H1 (cell line): ENCODE data around the gene MAPK8IP2. TPM values are rescaled to one million over a fixed set of nuclear protein-coding genes. Genes with fewer than 3 reads are reported as not detected.

Experiments used
- CTCF ChIA-PET: fragments of 300-600 bp; sonication (Branson Sonifier 250); formaldehyde crosslinking; loops from one replicate; lab custom pipeline; 2021; ENCODE audit not compliant: partially characterized antibody; lab: Charles Lee
- POLR2A ChIA-PET: fragments of 300-600 bp; sonication (Branson Sonifier 250); formaldehyde crosslinking; loops from one replicate; lab custom pipeline; 2021; ENCODE audit warnings: inconsistent platforms; ENCODE audit not compliant: partially characterized antibody; lab: Charles Lee
- DNase-seq, 2 experiments: peaks; one replicate each; pipeline versions ENCODE4 v3.0.0 to v3.0.0-alpha.2; 2010 to 2022; ENCODE audit warnings: low spot score in 2 of 2, low read depth in 1 of 2, mixed read lengths in 1 of 2
- FAIRE-seq: peaks from 2 replicates; lab custom pipeline; 2011; peaks lifted over from hg19 to GRCh38; lab: Jason Lieb, UNC
- H2AFZ ChIP-seq: 2 replicates; pipeline ENCODE4 v1.8.1; 2012; ENCODE audit warnings: low read length, inconsistent platforms
- H2AK5ac ChIP-seq: 2 replicates; pipeline ENCODE4 v1.6.1; 2013; ENCODE audit warnings: low read depth, low read length
- H2BK120ac ChIP-seq: replicated peaks from 2 replicates; pipeline ENCODE3; 2013; ENCODE audit warnings: low read depth, low read length, inconsistent platforms
- H2BK12ac ChIP-seq: 2 replicates; pipeline ENCODE4 v1.6.1; 2013; ENCODE audit warnings: low read depth, low read length
- H2BK15ac ChIP-seq: 2 replicates; pipeline ENCODE4 v1.6.1; 2013; ENCODE audit warnings: low read length
- H2BK20ac ChIP-seq: 2 replicates; pipeline ENCODE4 v1.6.1; 2013; ENCODE audit warnings: low read length
- H2BK5ac ChIP-seq: 2 replicates; pipeline ENCODE4 v1.6.1; 2013; ENCODE audit warnings: low read depth, low read length
- H3K14ac ChIP-seq: 2 replicates; pipeline ENCODE4 v1.6.1; 2013; ENCODE audit warnings: inconsistent platforms; ENCODE audit not compliant: insufficient read length
- H3K18ac ChIP-seq: 2 replicates; pipeline ENCODE4 v1.6.1; 2013; ENCODE audit warnings: low read length; ENCODE audit errors: extremely low read depth
- H3K23ac ChIP-seq: 2 replicates; pipeline ENCODE4 v1.6.1; 2013; ENCODE audit warnings: inconsistent platforms; ENCODE audit not compliant: insufficient read length
- H3K23me2 ChIP-seq: 2 replicates; pipeline ENCODE4 v1.6.1; 2013; ENCODE audit warnings: low read depth, low read length
- H3K27ac ChIP-seq: 2 replicates; pipeline ENCODE4 v1.6.1; 2011; ENCODE audit warnings: low read depth, low read length, inconsistent platforms
- H3K27me3 ChIP-seq, 4 experiments: replicated peaks in 1 of 4; 1 replicate in 1 of 4; 2 replicates in 3 of 4; pipeline versions ENCODE4 v1.6.1 to v1.8.1; 2011 to 2013; ENCODE audit warnings: low read length in 3 of 4, mild to moderate bottlenecking in 3 of 4, inconsistent platforms in 2 of 4, mixed read lengths in 2 of 4, moderate library complexity in 1 of 4; ENCODE audit not compliant: control insufficient read depth in 3 of 4, insufficient read depth in 3 of 4; ENCODE audit errors: extremely low read depth in 1 of 4
- H3K36me3 ChIP-seq, 4 experiments: 2 replicates each; pipeline versions ENCODE4 v1.6.1 to v1.8.1; 2011 to 2013; ENCODE audit warnings: mild to moderate bottlenecking in 4 of 4, low read length in 3 of 4, moderate library complexity in 2 of 4, control low read depth in 1 of 4, inconsistent platforms in 1 of 4; ENCODE audit not compliant: insufficient read depth in 4 of 4, control insufficient read depth in 2 of 4
- H3K4ac ChIP-seq: replicated peaks from 2 replicates; pipeline ENCODE3; 2013; ENCODE audit warnings: low read length, low read depth, mixed read lengths, inconsistent platforms; ENCODE audit not compliant: insufficient read length
- H3K4me1 ChIP-seq, 4 experiments: replicated peaks in 1 of 4; 1 replicate in 1 of 4; 2 replicates in 3 of 4; pipeline versions ENCODE4 v1.6.1 to v1.8.1; 2011 to 2013; ENCODE audit warnings: low read length in 3 of 4, inconsistent platforms in 2 of 4, mixed read lengths in 1 of 4; ENCODE audit not compliant: insufficient read depth in 4 of 4, control insufficient read depth in 3 of 4
- H3K4me2 ChIP-seq, 2 experiments: 2 replicates each; pipeline versions ENCODE4 v1.6.1 to v1.8.1; 2011 to 2013; ENCODE audit warnings: low read depth in 2 of 2, low read length in 2 of 2, control low read depth in 1 of 2, inconsistent platforms in 1 of 2, mild to moderate bottlenecking in 1 of 2; ENCODE audit not compliant: insufficient read depth in 1 of 2
- H3K4me3 ChIP-seq, 4 experiments: fragments of 200-600, 300-600 bp in 1 of 4; sonication (generic), shearing (Covaris generic), sonication (Bioruptor Twin) in 1 of 4; 2 replicates each; pipeline versions ENCODE4 v1.5.1 to v1.8.1; 2011 to 2016; ENCODE audit warnings: low read length in 4 of 4, low read depth in 3 of 4, control low read depth in 2 of 4, inconsistent platforms in 2 of 4, mild to moderate bottlenecking in 2 of 4, mixed read lengths in 1 of 4, moderate library complexity in 1 of 4; ENCODE audit not compliant: insufficient read depth in 2 of 4; ENCODE audit errors: extremely low read depth in 1 of 4
- H3K56ac ChIP-seq: replicated peaks from 2 replicates; pipeline ENCODE3; 2013; ENCODE audit warnings: low read depth, mild to moderate bottlenecking, mixed read lengths, low read length, inconsistent platforms; ENCODE audit not compliant: insufficient read length
- H3K79me1 ChIP-seq: 2 replicates; pipeline ENCODE4 v1.6.1; 2013; ENCODE audit warnings: low read depth, low read length, control low read depth
- H3K79me2 ChIP-seq, 2 experiments: 2 replicates each; pipeline versions ENCODE4 v1.6.1 to v1.8.1; 2012 to 2013; ENCODE audit warnings: low read length in 2 of 2, mild to moderate bottlenecking in 2 of 2, inconsistent platforms in 1 of 2; ENCODE audit not compliant: insufficient read depth in 2 of 2, control insufficient read depth in 1 of 2
- H3K9ac ChIP-seq, 4 experiments: replicated peaks in 1 of 4; 1 replicate in 1 of 4; 2 replicates in 3 of 4; pipeline versions ENCODE4 v1.6.1 to v1.8.1; 2011 to 2013; ENCODE audit warnings: low read depth in 3 of 4, low read length in 3 of 4, control low read depth in 2 of 4, mild to moderate bottlenecking in 2 of 4, moderate library complexity in 2 of 4, inconsistent platforms in 1 of 4; ENCODE audit errors: extremely low read depth in 1 of 4
- H3K9me3 ChIP-seq, 2 experiments: 2 replicates each; pipeline versions ENCODE4 v1.6.1 to v1.8.1; 2012 to 2013; ENCODE audit warnings: mild to moderate bottlenecking in 2 of 2, moderate library complexity in 2 of 2, control low read depth in 1 of 2, inconsistent platforms in 1 of 2, low read depth in 1 of 2, low read length in 1 of 2, mixed read lengths in 1 of 2; ENCODE audit not compliant: insufficient read depth in 2 of 2
- H4K20me1 ChIP-seq, 2 experiments: replicated peaks in 1 of 2; 2 replicates each; pipeline versions ENCODE3 to v1.8.1; 2011 to 2013; ENCODE audit warnings: inconsistent platforms in 2 of 2, low read length in 2 of 2, mild to moderate bottlenecking in 1 of 2; ENCODE audit not compliant: insufficient read depth in 2 of 2, control insufficient read depth in 1 of 2
- H4K5ac ChIP-seq: 2 replicates; pipeline ENCODE4 v1.6.1; 2013; ENCODE audit warnings: low read length, low read depth, mixed read lengths, inconsistent platforms; ENCODE audit not compliant: insufficient read length
- H4K8ac ChIP-seq: 2 replicates; pipeline ENCODE4 v1.8.0; 2013; ENCODE audit warnings: mild to moderate bottlenecking, moderate library complexity, low read length, inconsistent platforms; ENCODE audit not compliant: insufficient read depth; ENCODE audit errors: extremely low read depth
- H4K91ac ChIP-seq: replicated peaks from 2 replicates; pipeline ENCODE3; 2013; ENCODE audit warnings: low read length, mixed read lengths, inconsistent platforms; ENCODE audit not compliant: insufficient read length
- FOSL1 ChIP-seq: IDR thresholded peaks from 2 replicates; pipeline ENCODE4 v1.6.1; 2011; ENCODE audit warnings: mild to moderate bottlenecking, low read depth, low read length, moderate library complexity; ENCODE audit not compliant: insufficient read depth
- HDAC6 ChIP-seq: IDR thresholded peaks from one replicate; pipeline ENCODE4 v1.7.1; 2012; ENCODE audit warnings: low read depth, mild to moderate bottlenecking, inconsistent platforms, low read length, moderate library complexity
- NANOG ChIP-seq: IDR thresholded peaks from 2 replicates; pipeline ENCODE4 v1.6.1; 2011; ENCODE audit warnings: low read length, low read depth, mild to moderate bottlenecking, inconsistent platforms; ENCODE audit not compliant: insufficient read depth, poor library complexity, severe bottlenecking
- POLR2AphosphoS5 ChIP-seq: IDR thresholded peaks from 2 replicates; pipeline ENCODE4 v1.6.1; 2011; ENCODE audit warnings: low read depth, low read length
- POU5F1 ChIP-seq: IDR thresholded peaks from 2 replicates; pipeline ENCODE4 v1.6.1; 2011; ENCODE audit warnings: low read depth, mild to moderate bottlenecking, low read length, moderate library complexity
- RAD21 ChIP-seq, 2 experiments: IDR thresholded peaks in 1 of 2; conservative IDR thresholded peaks in 1 of 2; 2 replicates each; pipeline ENCODE4 v1.6.1; 2011; ENCODE audit warnings: low read depth in 2 of 2, low read length in 2 of 2, improper control_type of control experiment in 1 of 2, inconsistent platforms in 1 of 2, mild to moderate bottlenecking in 1 of 2, moderate library complexity in 1 of 2
- SP4 ChIP-seq: IDR thresholded peaks from 2 replicates; pipeline ENCODE4 v1.6.1; 2012; ENCODE audit warnings: low read length, inconsistent platforms
- SRF ChIP-seq: IDR thresholded peaks from 2 replicates; pipeline ENCODE4 v1.6.1; 2011; ENCODE audit warnings: mild to moderate bottlenecking, low read depth, low read length, moderate library complexity
- SUZ12 ChIP-seq: fragments of 200-600 bp; sonication (generic); IDR thresholded peaks from 2 replicates; pipeline ENCODE4 v1.6.1; 2012; ENCODE audit warnings: mild to moderate bottlenecking, inconsistent platforms, low read length, moderate library complexity, mixed read lengths
- WGBS, 2 experiments: shearing (Covaris generic) in 1 of 2; methylation state at CpG; one replicate each; pipeline versions ENCODE4 v1.1.6 to v1.1.7; 2013 to 2015; ENCODE audit warnings: low lambda C conversion rate in 2 of 2, mixed read lengths in 2 of 2, inconsistent platforms in 1 of 2, low coverage in 1 of 2, missing lambda C conversion rate in 1 of 2; ENCODE audit not compliant: insufficient replicate concordance in 2 of 2, insufficient coverage in 1 of 2, insufficient read length in 1 of 2; ENCODE audit errors: extremely low coverage in 1 of 2, missing lambda C conversion rate in 1 of 2; 5-methylcytosine and 5-hydroxymethylcytosine counted together
- polyA plus RNA-seq, 7 experiments: library from polyadenylated mRNA; depleted of rRNA in 3 of 7; stranded (reverse) in 5 of 7; unstranded in 2 of 7; fragments of >200 nt in 5 of 7; fragments of 200-250 nt in 2 of 7; gene quantifications; 1 replicate in 5 of 7; 2 replicates in 1 of 7; 4 replicates in 1 of 7; pipeline versions ENCODE4 v1.2.1 to v1.2.3, GENCODE V29; 2011 to 2013; ENCODE audit warnings: missing spikeins in 2 of 7, mixed read lengths in 2 of 7
- total RNA-seq: library from RNA; stranded (reverse); fragmentation: NEBNext Ultra II Directional; extraction: Animal tissue kit (Norgen Biotek cat#: 25700); gene quantifications from 2 replicates; pipeline ENCODE4 v1.2.1, GENCODE V29; 2021
- TF ChIP-seq, protein P1 (sequence below), 3 experiments: IDR thresholded peaks; 1 replicate in 2 of 3; 2 replicates in 1 of 3; pipeline versions ENCODE4 v1.5.1 to v1.6.1; 2011; ENCODE audit warnings: low read length in 3 of 3, mild to moderate bottlenecking in 3 of 3, inconsistent platforms in 2 of 3, low read depth in 1 of 3, moderate library complexity in 1 of 3; ENCODE audit not compliant: insufficient read depth in 1 of 3; ENCODE audit errors: control extremely low read depth in 1 of 3

Gene MAPK8IP2
- total and polyA plus RNA-seq, 2 of the 8 experiments (the other 6 are each of a cell fraction or from before 2014, with no cell fraction given), result 1.5 to 5.5 TPM

- H3K27ac ChIP-seq, result no peak overlapping the region
- peaks cover 23 to 45% (median 26%) of the 10 kb centered on the region in 4 experiments; a peak in 6 of 7 replicates for H3K27me3 ChIP-seq
- no peak overlapping the region for H3K4ac ChIP-seq
- no peaks in the 10 kb centered on the region for H3K79me2 ChIP-seq
- H4K20me1 ChIP-seq, result peaks cover 3 to 8% of the 10 kb centered on the region in 2 experiments
- H2BK15ac ChIP-seq, result no peak overlapping the region
- H3K9ac ChIP-seq, result no peak overlapping the region
- H3K18ac ChIP-seq, result no peak overlapping the region
- 89% methylated on average over 5 of the region's 5 CpGs; no CpG with 5 or more reads in 1 of the 2 experiments for WGBS, 2 experiments
- H3K56ac ChIP-seq, result no peak overlapping the region
- H3K9me3 ChIP-seq, result no peaks in the 10 kb centered on the region
- no peak overlapping the region for H2AFZ ChIP-seq
- DNase-seq (no peak), FAIRE-seq (no peak)
- no peak overlapping the region for H2AK5ac ChIP-seq
- no peaks in the 10 kb centered on the region; the same call in 1 of the 2 replicates for H3K23me2 ChIP-seq
- ChIA-PET CTCF (interaction anchor here (1.7 kb wide), 1 partner anchor 29 kb away, joined by 4 read pairs; no protein-coding TSS in a partner anchor), POLR2A (no interaction called here)
- no peaks in the 10 kb centered on the region for H3K79me1 ChIP-seq
- H3K4me3 ChIP-seq, result no peak overlapping the region
- peaks cover 0 to 9% (median 4%) of the 10 kb centered on the region in 4 experiments; a peak in 3 of 7 replicates for H3K4me1 ChIP-seq
- H3K23ac ChIP-seq, result no peak overlapping the region
- H2BK20ac ChIP-seq, result no peak overlapping the region
- H2BK5ac ChIP-seq, result no peak overlapping the region
- no peaks in the 10 kb centered on the region for H3K36me3 ChIP-seq
- H3K14ac ChIP-seq, result no peak overlapping the region
- H2BK120ac ChIP-seq, result no peak overlapping the region
- H4K5ac ChIP-seq, result no peak overlapping the region
- H4K91ac ChIP-seq, result no peak overlapping the region
- no peak overlapping the region for H4K8ac ChIP-seq
- no peak overlapping the region for H2BK12ac ChIP-seq
- no peak overlapping the region for H3K4me2 ChIP-seq
- TF ChIP-seq FOSL1 (no peak), POLR2AphosphoS5 (no peak), SUZ12 (no peak), POU5F1 (no peak), SP4 (no peak), HDAC6 (no peak), NANOG (no peak), SRF (no peak), RAD21 (IDR thresholded peaks at IDR 0.05 in 1 of 2, conservative IDR thresholded peaks at IDR 0.05 in 1 of 2; ENCODE audit: low read depth in 2 of 2, low read length in 2 of 2) (no peak)
- TF ChIP-seq, protein P1, sequence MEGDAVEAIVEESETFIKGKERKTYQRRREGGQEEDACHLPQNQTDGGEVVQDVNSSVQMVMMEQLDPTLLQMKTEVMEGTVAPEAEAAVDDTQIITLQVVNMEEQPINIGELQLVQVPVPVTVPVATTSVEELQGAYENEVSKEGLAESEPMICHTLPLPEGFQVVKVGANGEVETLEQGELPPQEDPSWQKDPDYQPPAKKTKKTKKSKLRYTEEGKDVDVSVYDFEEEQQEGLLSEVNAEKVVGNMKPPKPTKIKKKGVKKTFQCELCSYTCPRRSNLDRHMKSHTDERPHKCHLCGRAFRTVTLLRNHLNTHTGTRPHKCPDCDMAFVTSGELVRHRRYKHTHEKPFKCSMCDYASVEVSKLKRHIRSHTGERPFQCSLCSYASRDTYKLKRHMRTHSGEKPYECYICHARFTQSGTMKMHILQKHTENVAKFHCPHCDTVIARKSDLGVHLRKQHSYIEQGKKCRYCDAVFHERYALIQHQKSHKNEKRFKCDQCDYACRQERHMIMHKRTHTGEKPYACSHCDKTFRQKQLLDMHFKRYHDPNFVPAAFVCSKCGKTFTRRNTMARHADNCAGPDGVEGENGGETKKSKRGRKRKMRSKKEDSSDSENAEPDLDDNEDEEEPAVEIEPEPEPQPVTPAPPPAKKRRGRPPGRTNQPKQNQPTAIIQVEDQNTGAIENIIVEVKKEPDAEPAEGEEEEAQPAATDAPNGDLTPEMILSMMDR (IDR thresholded peaks at IDR 0.05; ENCODE audit: control extremely low read depth in 1 of 3, insufficient read depth in 1 of 3, low read depth in 1 of 3, low read length in 3 of 3), result no peak
Observed at GRCh38 chr22:50597097-50597496, 3.5 kb upstream of the MAPK8IP2 start.
